Smooth muscle cell of the coronary artery (primary cell): ENCODE results near the gene SHH. TPM values are rescaled to one million over a fixed set of nuclear protein-coding genes. Genes with fewer than 3 reads are reported as not detected.

Experiments
- total RNA-seq: library from RNA; depleted of rRNA; stranded (reverse); fragments of >200 nt; gene quantifications from 2 replicates; pipeline ENCODE4 v1.2.3, GENCODE V29; 2014; ENCODE audit warnings: low replicate concordance

Gene SHH
- not detected in 2 replicates for total RNA-seq

GRCh38 chr7:155811895-155812761, at the start of gene SHH:
Gene SHH, minus strand, starts transcription at chr7:155812463. Its CDS starts 341 bp downstream, at chr7:155812122.

Other genes with a start within 250 kb of the SHH start
- 24.1 and 38.8 TPM in 2 replicates for gene RBM33, start 167.8 kb downstream of the SHH start, total RNA-seq